Osteocyte (in vitro differentiated cells): ENCODE data around the gene EFEMP1. TPM values are rescaled to one million over a fixed set of nuclear protein-coding genes. Genes with fewer than 3 reads are reported as not detected.

Experiments
- DNase-seq: peaks from one replicate; pipeline ENCODE4 v3.0.0; 2021; ENCODE audit warnings: mixed read lengths; ENCODE audit not compliant: unreplicated experiment; ENCODE audit errors: extremely low spot score
- H3K27ac Mint-ChIP-seq: one replicate; pipeline ENCODE4 v1.8.0; 2021; ENCODE audit warnings: mild to moderate bottlenecking, mixed read lengths; ENCODE audit not compliant: unreplicated experiment
- H3K27me3 Mint-ChIP-seq: one replicate; pipeline ENCODE4 v1.8.0; 2021; ENCODE audit warnings: mixed read lengths; ENCODE audit not compliant: unreplicated experiment
- H3K36me3 Mint-ChIP-seq: one replicate; pipeline ENCODE4 v1.8.0; 2021; ENCODE audit warnings: mixed read lengths; ENCODE audit not compliant: unreplicated experiment
- H3K4me1 Mint-ChIP-seq: one replicate; pipeline ENCODE4 v1.8.0; 2021; ENCODE audit warnings: mixed read lengths; ENCODE audit not compliant: unreplicated experiment
- H3K4me3 Mint-ChIP-seq: one replicate; pipeline ENCODE4 v1.8.0; 2021; ENCODE audit warnings: mild to moderate bottlenecking, moderate library complexity, mixed read lengths; ENCODE audit not compliant: unreplicated experiment
- H3K9me3 Mint-ChIP-seq: one replicate; pipeline ENCODE4 v1.8.0; 2021; ENCODE audit warnings: mixed read lengths; ENCODE audit not compliant: unreplicated experiment
- total RNA-seq: library from RNA; stranded (reverse); gene quantifications from 2 replicates; pipeline ENCODE4 v1.2.1, GENCODE V29; 2021
- TF ChIP-seq, protein P1 (sequence below): fragments of 200-600 bp; sonication (generic); IDR thresholded peaks from 2 replicates; pipeline ENCODE4 v1.5.0; 2021; ENCODE audit warnings: antibody characterized with exemption, mild to moderate bottlenecking, moderate library complexity

The EFEMP1 gene
- total RNA-seq, 1 donor from 2014 or later, result 7.4 TPM

- Mint-ChIP-seq H3K9me3 (no peaks in the 10 kb centered on the region), H3K4me3 (no peak overlapping the region), H3K27ac (no peak overlapping the region), H3K36me3 (no peaks in the 10 kb centered on the region), H3K27me3 (peaks cover 42% of the 10 kb centered on the region), H3K4me1 (no peaks in the 10 kb centered on the region)
- DNase-seq, result no peak
- TF ChIP-seq, protein P1, sequence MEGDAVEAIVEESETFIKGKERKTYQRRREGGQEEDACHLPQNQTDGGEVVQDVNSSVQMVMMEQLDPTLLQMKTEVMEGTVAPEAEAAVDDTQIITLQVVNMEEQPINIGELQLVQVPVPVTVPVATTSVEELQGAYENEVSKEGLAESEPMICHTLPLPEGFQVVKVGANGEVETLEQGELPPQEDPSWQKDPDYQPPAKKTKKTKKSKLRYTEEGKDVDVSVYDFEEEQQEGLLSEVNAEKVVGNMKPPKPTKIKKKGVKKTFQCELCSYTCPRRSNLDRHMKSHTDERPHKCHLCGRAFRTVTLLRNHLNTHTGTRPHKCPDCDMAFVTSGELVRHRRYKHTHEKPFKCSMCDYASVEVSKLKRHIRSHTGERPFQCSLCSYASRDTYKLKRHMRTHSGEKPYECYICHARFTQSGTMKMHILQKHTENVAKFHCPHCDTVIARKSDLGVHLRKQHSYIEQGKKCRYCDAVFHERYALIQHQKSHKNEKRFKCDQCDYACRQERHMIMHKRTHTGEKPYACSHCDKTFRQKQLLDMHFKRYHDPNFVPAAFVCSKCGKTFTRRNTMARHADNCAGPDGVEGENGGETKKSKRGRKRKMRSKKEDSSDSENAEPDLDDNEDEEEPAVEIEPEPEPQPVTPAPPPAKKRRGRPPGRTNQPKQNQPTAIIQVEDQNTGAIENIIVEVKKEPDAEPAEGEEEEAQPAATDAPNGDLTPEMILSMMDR, result no peak
These were observed 25.6 kb upstream of the EFEMP1 start for GRCh38 chr2:55949211-55949610.

DNA sequence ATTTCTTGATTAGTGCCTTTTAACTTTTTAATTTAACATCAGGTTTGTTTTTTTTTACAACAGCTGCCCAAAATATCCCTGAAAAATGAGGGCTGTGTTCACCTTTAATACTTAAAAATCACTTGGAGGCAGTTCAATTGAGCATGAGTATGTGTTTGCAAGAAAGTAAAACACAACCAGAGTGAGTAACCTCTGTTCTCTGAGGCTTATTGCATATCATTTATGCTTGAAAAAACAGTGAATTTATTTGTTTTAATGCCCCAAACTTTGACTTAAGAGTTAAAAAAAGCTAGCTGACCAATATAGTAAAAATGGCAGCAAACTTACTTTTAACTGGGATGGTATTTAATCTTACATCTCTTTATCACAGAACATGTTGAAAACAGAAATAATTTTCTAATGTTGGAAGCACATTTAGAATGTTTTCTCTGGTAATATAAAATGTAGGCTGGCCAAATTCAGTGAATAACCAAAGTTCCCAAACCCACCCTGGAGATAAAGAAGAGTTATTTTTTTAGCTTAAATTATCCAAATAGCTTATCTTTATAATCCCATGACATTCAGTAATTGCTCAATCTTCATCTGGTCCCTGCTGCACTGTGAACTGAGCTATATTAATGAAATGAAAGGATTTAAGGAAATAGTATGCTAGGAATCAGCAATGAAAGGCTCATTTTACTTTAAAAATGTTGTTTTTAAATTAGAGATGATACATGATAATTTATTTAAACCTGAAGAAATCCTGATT, 24.8 kb upstream of the EFEMP1 start:
- H3K9me3 Mint-ChIP-seq, result no peaks in the 10 kb centered on the region
- no peaks in the 10 kb centered on the region for H3K4me1 Mint-ChIP-seq
- peaks cover 42% of the 10 kb centered on the region for H3K27me3 Mint-ChIP-seq
- no peak overlapping the region for H3K4me3 Mint-ChIP-seq
- TF ChIP-seq, protein P1, result no peak
- no peak for DNase-seq
- no peak overlapping the region for H3K27ac Mint-ChIP-seq
- no peaks in the 10 kb centered on the region for H3K36me3 Mint-ChIP-seq

GRCh38 chr2:55947752-55948151, 24.2 kb upstream of the EFEMP1 start:
- Mint-ChIP-seq H3K4me1 (no peaks in the 10 kb centered on the region), H3K36me3 (no peaks in the 10 kb centered on the region), H3K27me3 (peaks cover 43% of the 10 kb centered on the region)

DNA sequence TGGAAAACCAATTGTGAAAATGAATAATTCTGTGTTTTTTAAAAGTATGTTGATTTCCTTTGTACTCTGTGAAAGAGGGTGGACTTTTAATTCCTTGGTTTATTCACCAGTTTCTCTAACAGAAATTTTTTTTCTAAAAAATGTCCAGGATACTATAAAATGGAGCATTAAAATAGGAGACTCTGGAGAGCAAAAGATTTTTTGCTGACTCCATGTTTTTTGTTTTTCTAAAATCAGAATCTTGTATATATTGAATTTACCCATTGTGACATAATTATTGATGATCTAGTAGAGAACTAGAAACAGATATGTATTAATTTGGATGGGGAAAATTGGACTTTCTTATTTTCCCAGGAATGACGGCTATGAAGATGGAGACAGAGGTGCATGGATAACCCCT, 23.2 kb upstream of the EFEMP1 start:
- TF ChIP-seq, protein P1, result no peak
- H3K27ac Mint-ChIP-seq, result no peak overlapping the region
- H3K36me3 Mint-ChIP-seq, result no peaks in the 10 kb centered on the region
- no peaks in the 10 kb centered on the region for H3K4me1 Mint-ChIP-seq
- DNase-seq, result no peak
- no peak overlapping the region for H3K4me3 Mint-ChIP-seq
- H3K9me3 Mint-ChIP-seq, result no peaks in the 10 kb centered on the region
- H3K27me3 Mint-ChIP-seq, result peaks cover 43% of the 10 kb centered on the region

More at GRCh38 chr2:55947752-55948151, 24.2 kb upstream of the EFEMP1 start:
- H3K27ac Mint-ChIP-seq, result no peak overlapping the region
- TF ChIP-seq, protein P1, result no peak
- no peaks in the 10 kb centered on the region for H3K9me3 Mint-ChIP-seq
- H3K4me3 Mint-ChIP-seq, result no peak overlapping the region
- DNase-seq, result no peak

DNA sequence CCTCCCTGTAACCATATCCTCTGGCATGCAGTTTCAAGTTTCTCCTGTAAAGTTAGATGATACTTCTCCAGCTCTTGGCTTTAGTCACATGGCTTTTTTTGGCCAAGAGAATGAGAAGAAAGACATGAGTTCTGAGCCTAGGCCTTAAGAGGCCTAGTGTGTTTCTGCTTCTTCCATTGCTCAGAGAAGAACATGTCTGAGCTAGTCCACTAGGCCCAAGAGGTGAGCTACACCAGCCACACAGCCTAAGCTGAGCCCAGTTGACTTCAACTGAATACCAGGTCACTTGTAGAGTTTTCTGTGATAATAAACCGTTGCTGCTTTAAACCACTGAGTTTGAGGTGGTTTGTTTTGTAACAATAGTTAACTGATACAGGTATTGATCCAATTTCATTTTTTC, 19.9 kb upstream of the EFEMP1 start:
- Mint-ChIP-seq H3K36me3 (no peaks in the 10 kb centered on the region), H3K27ac (no peak overlapping the region), H3K27me3 (peaks cover 42% of the 10 kb centered on the region), H3K9me3 (no peaks in the 10 kb centered on the region), H3K4me3 (no peak overlapping the region), H3K4me1 (no peaks in the 10 kb centered on the region)
- DNase-seq, result no peak
- TF ChIP-seq, protein P1, result no peak
